SK-N-MC (cell line): Measurements from ENCODE around the gene FAM83E.

Source experiments
- EZH2 ChIP-seq: fragments of 200-600 bp; sonication (generic); IDR thresholded peaks from one replicate; pipeline ENCODE4 v1.6.1; 2017; ENCODE audit warnings: antibody characterized with exemption
- POLR2AphosphoS5 ChIP-seq: IDR thresholded peaks from 2 replicates; pipeline ENCODE4 v1.6.1; 2012; ENCODE audit warnings: mild to moderate bottlenecking, low read depth, low read length, borderline replicate concordance

DNA sequence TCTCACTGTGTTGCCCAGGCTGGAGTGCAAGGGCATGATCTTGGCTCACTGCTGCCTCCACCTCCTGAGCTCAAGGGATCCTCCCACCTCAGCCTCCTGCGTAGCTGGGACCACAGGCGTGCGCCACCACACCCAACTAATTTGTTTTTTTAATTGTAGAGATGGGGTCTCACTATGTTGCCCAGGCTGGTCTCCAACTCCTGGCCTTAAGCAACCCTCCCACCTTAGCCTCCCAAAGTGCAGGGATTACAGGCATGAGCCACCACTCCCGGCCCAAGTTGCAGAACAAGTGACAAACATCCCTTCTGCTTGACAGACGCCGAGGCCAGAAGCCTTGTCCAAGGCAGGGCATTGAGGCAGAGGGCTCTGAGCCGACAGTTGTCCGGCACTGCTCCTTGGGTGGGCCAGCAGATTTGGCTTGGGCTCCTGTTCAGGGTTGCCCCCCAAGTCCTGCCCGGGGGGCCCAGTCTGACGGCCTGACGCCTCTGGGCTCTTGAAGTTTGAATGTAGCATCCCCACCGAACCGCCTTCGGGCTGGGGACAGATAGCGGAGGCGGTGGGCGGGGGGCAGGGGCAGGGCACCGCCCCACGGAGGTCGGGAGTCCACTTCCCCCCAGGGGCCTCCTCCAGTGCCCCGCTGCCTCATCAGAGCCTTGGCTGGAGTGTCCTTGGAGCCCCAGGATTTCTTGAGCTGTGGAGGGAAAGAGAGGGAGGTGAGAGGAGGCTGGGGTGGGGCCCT is 14.0 kb downstream of the FAM83E start:
- TF ChIP-seq EZH2, result no peak
- TF ChIP-seq POLR2AphosphoS5, result no peak
